Thoracic aorta (tissue), 2 donors: ENCODE measurements around the gene CTSA. TPM values are rescaled to one million over a fixed set of nuclear protein-coding genes. Genes with fewer than 3 reads are reported as not detected.

Source experiments
- ATAC-seq: fragments of 150-250 bp; one replicate; pipeline ENCODE4 v1.8.0; 2017; ENCODE audit warnings: low read depth; ENCODE audit not compliant: insufficient number of reproducible peaks, low FRiP score
- DNase-seq: peaks from one replicate; pipeline ENCODE4 v3.0.0-alpha.2; 2020; ENCODE audit warnings: low spot score
- H3K27ac ChIP-seq, 2 donors: fragments of 200-600 bp; sonication (generic); 1 replicate in 1 of 2; 2 replicates in 1 of 2; pipeline ENCODE4 v1.5.1; 2016; ENCODE audit warnings: mild to moderate bottlenecking in 2 of 2, moderate library complexity in 2 of 2
- H3K27me3 ChIP-seq: fragments of 200-600 bp; sonication (generic); replicated peaks from 2 replicates; pipeline ENCODE4 v1.6.0; 2016; ENCODE audit warnings: mild to moderate bottlenecking; ENCODE audit not compliant: insufficient read depth
- H3K36me3 ChIP-seq: fragments of 200-600 bp; sonication (generic); one replicate; pipeline ENCODE4 v1.5.1; 2016
- H3K4me1 ChIP-seq, 2 donors: fragments of 200-600 bp; sonication (generic); 1 replicate in 1 of 2; 2 replicates in 1 of 2; pipeline versions ENCODE4 v1.5.1 to v1.6.0; 2016; ENCODE audit warnings: low read depth in 2 of 2, mild to moderate bottlenecking in 1 of 2; ENCODE audit not compliant: control insufficient read depth in 1 of 2
- H3K4me3 ChIP-seq: fragments of 200-600 bp; sonication (generic); 2 replicates; pipeline ENCODE4 v1.5.1; 2016; ENCODE audit warnings: mild to moderate bottlenecking
- H3K9me3 ChIP-seq: fragments of 200-600 bp; sonication (generic); 2 replicates; pipeline ENCODE4 v1.5.1; 2016
- CTCF ChIP-seq: fragments of 200-600 bp; sonication (generic); IDR thresholded peaks from one replicate; pipeline ENCODE4 v1.5.1; 2019; ENCODE audit warnings: antibody characterized with exemption
- total RNA-seq, 2 donors: library from RNA; depleted of rRNA; stranded (reverse); fragments of >200 nt; gene quantifications; one replicate each; pipeline versions ENCODE4 v1.1.0 to v1.2.3, GENCODE V29; 2016

CTSA gene
- total RNA-seq, 2 donors from 2014 or later = 73.7 to 109 TPM

GRCh38 chr20:45874576-45874975, 16.6 kb upstream of the CTSA start:
- Histone ChIP-seq H3K4me1 (no peaks in the 10 kb centered on the region), H3K9me3 (no peaks in the 10 kb centered on the region), H3K4me3 (no peak overlapping the region), H3K27me3 (no peaks in the 10 kb centered on the region), H3K27ac (no peak overlapping the region), H3K36me3 (peaks cover 13% of the 10 kb centered on the region)
- no peak for ATAC-seq
- TF ChIP-seq CTCF = no peak
- no peak for DNase-seq

GRCh38 chr20:45878076-45878761, 12.9 kb upstream of the CTSA start:
- no peak overlapping the region for H3K4me3 ChIP-seq
- peaks cover 13% of the 10 kb centered on the region for H3K36me3 ChIP-seq
- no peak overlapping the region for H3K27ac ChIP-seq
- no peak for DNase-seq
- TF ChIP-seq CTCF = no peak
- no peak for ATAC-seq
- H3K4me1 ChIP-seq = peaks cover 6 to 10% of the 10 kb centered on the region in 2 donors
- H3K9me3 ChIP-seq = no peaks in the 10 kb centered on the region
- H3K27me3 ChIP-seq = no peaks in the 10 kb centered on the region

- Histone ChIP-seq H3K27ac (peak within 1 kb of the TSS; percentile 84 to 86), H3K27me3 (no peaks in the 10 kb centered on the region), H3K36me3 (peaks cover 19% of the 10 kb centered on the region), H3K4me1 (peaks cover 10 to 12% of the 10 kb centered on the region in 2 donors), H3K9me3 (no peaks in the 10 kb centered on the region), H3K4me3 (peak within 1 kb of the TSS; percentile 82)
- ATAC-seq = peak; percentile 98
- peak; percentile 98 for DNase-seq
- no peak for TF ChIP-seq CTCF
Measured at GRCh38 chr20:45880988-45881788, 9.9 kb upstream of the CTSA start, which contains the start of gene ZSWIM1. ZSWIM1 (plus strand) TSS chr20:45881227; CDS start chr20:45882593, 1,366 bp downstream.

- H3K4me1 ChIP-seq = peaks cover 10 to 12% of the 10 kb centered on the region in 2 donors
- H3K4me3 ChIP-seq = no peak overlapping the region
- TF ChIP-seq CTCF = no peak
- ATAC-seq = no peak
- H3K27me3 ChIP-seq = no peaks in the 10 kb centered on the region
- peaks cover 22% of the 10 kb centered on the region for H3K36me3 ChIP-seq
- H3K27ac ChIP-seq = no peak overlapping the region
- DNase-seq = no peak
- H3K9me3 ChIP-seq = no peaks in the 10 kb centered on the region
Measured at GRCh38 chr20:45882469-45883099, 8.6 kb upstream of the CTSA start.

- Histone ChIP-seq H3K4me1 (peaks cover 10 to 12% of the 10 kb centered on the region in 2 donors), H3K4me3 (no peak overlapping the region), H3K9me3 (no peaks in the 10 kb centered on the region), H3K36me3 (peaks cover 21% of the 10 kb centered on the region), H3K27me3 (no peaks in the 10 kb centered on the region), H3K27ac (no peak overlapping the region)
- ATAC-seq (no peak), DNase-seq (no peak)
- TF ChIP-seq CTCF = no peak
Measured at GRCh38 chr20:45883100-45883469, 8.1 kb upstream of the CTSA start.
